Keratinocyte (primary cell): ENCODE measurements around the gene DLX2. TPM values are rescaled to one million over a fixed set of nuclear protein-coding genes. Genes with fewer than 3 reads are reported as not detected.

Experiments used
- DNase-seq: peaks from one replicate; pipeline ENCODE4 v3.0.0-alpha.2; 2011; ENCODE audit warnings: low read depth, missing footprints, low spot score
- FAIRE-seq: peaks from 2 replicates; lab custom pipeline; 2011; peaks lifted over from hg19 to GRCh38; lab: Jason Lieb, UNC
- H2AFZ ChIP-seq: 2 replicates; pipeline ENCODE4 v1.6.0; 2012; ENCODE audit warnings: low read length, control low read depth, inconsistent platforms; ENCODE audit not compliant: control insufficient read depth
- H3K27ac ChIP-seq: 2 replicates; pipeline ENCODE4 v1.5.1; 2011; ENCODE audit warnings: low read length; ENCODE audit not compliant: control insufficient read depth, insufficient read depth
- H3K27me3 ChIP-seq: 3 replicates; pipeline ENCODE4 v1.6.0; 2011; ENCODE audit warnings: low read length; ENCODE audit not compliant: control insufficient read depth, insufficient read depth; ENCODE audit errors: extremely low read depth
- H3K36me3 ChIP-seq, 2 experiments: 2 replicates in 1 of 2; 3 replicates in 1 of 2; pipeline ENCODE4 v1.5.1; 2011; ENCODE audit warnings: low read length in 2 of 2, mild to moderate bottlenecking in 1 of 2; ENCODE audit not compliant: control insufficient read depth in 2 of 2, insufficient read depth in 2 of 2; ENCODE audit errors: extremely low read depth in 1 of 2
- H3K4me1 ChIP-seq: 3 replicates; pipeline ENCODE4 v1.5.1; 2011; ENCODE audit warnings: low read length; ENCODE audit not compliant: control insufficient read depth, insufficient read depth; ENCODE audit errors: extremely low read depth
- H3K4me2 ChIP-seq: 3 replicates; pipeline ENCODE4 v1.6.0; 2011; ENCODE audit warnings: low read depth, low read length; ENCODE audit not compliant: control insufficient read depth, insufficient read depth; ENCODE audit errors: extremely low read depth
- H3K4me3 ChIP-seq, 3 experiments: fragments of 200-600 bp in 1 of 3; sonication (generic) in 1 of 3; 2 replicates in 2 of 3; 3 replicates in 1 of 3; pipeline ENCODE4 v1.5.1; 2011 to 2016; ENCODE audit warnings: low read length in 3 of 3, mild to moderate bottlenecking in 3 of 3, control low read depth in 2 of 3, inconsistent platforms in 1 of 3, low read depth in 1 of 3, mixed read lengths in 1 of 3, mixed run types in 1 of 3, moderate library complexity in 1 of 3; ENCODE audit not compliant: control insufficient read depth in 2 of 3, insufficient read depth in 2 of 3; ENCODE audit errors: extremely low read depth in 1 of 3
- H3K79me2 ChIP-seq: 2 replicates; pipeline ENCODE4 v1.6.0; 2012; ENCODE audit warnings: low read length; ENCODE audit not compliant: control insufficient read depth, insufficient read depth
- H3K9ac ChIP-seq: 3 replicates; pipeline ENCODE4 v1.6.0; 2011; ENCODE audit warnings: low read length; ENCODE audit not compliant: control insufficient read depth, insufficient read depth; ENCODE audit errors: extremely low read depth
- H3K9me1 ChIP-seq: 3 replicates; pipeline ENCODE4 v1.6.0; 2011; ENCODE audit warnings: low read length; ENCODE audit not compliant: control insufficient read depth, insufficient read depth; ENCODE audit errors: extremely low read depth
- H3K9me3 ChIP-seq: 2 replicates; pipeline ENCODE4 v1.5.1; 2012; ENCODE audit warnings: low read depth, low read length; ENCODE audit not compliant: control insufficient read depth
- H4K20me1 ChIP-seq: 3 replicates; pipeline ENCODE4 v1.6.0; 2011; ENCODE audit warnings: low read length; ENCODE audit not compliant: control insufficient read depth, insufficient read depth; ENCODE audit errors: extremely low read depth
- EZH2 ChIP-seq: IDR thresholded peaks from one replicate; pipeline ENCODE4 v1.6.1; 2012; ENCODE audit warnings: inconsistent platforms, mild to moderate bottlenecking, low read length, moderate library complexity
- dilution Hi-C: fragments of 300-500 bp; cut with MboI; formaldehyde crosslinking; loops from one replicate; pipeline ENCODE4 v1.7.0; 2020; ENCODE audit warnings: low sequenced_read_pairs; ENCODE audit not compliant: extremely low pct_ligation_motif_present
- polyA minus RNA-seq, 3 experiments: library from RNA; depleted of rRNA, polyadenylated mRNA; stranded (reverse); fragments of >200 nt; gene quantifications; 1 replicate in 1 of 3; 2 replicates in 1 of 3; 3 replicates in 1 of 3; pipeline ENCODE4 v1.2.3, GENCODE V29; 2011
- polyA plus RNA-seq, 5 experiments: library from polyadenylated mRNA; depleted of rRNA in 3 of 5; stranded (reverse) in 3 of 5; stranded (forward) in 1 of 5; unstranded in 1 of 5; fragments of >200 nt; gene quantifications; 1 replicate in 1 of 5; 2 replicates in 3 of 5; 3 replicates in 1 of 5; pipeline versions ENCODE4 v1.2.1 to v1.2.3, GENCODE V29; 2011 to 2012; ENCODE audit warnings: missing spikeins in 2 of 5, low read depth in 1 of 5, low replicate concordance in 1 of 5
- TF ChIP-seq, protein P1 (sequence below), 3 experiments: IDR thresholded peaks in 1 of 3; conservative IDR thresholded peaks in 1 of 3; optimal IDR thresholded peaks in 1 of 3; 2 replicates in 2 of 3; 3 replicates in 1 of 3; pipeline versions ENCODE3 to v1.5.1; 2011; ENCODE audit warnings: low read length in 3 of 3, mild to moderate bottlenecking in 3 of 3, moderate library complexity in 2 of 3, control low read depth in 1 of 3, inconsistent platforms in 1 of 3; ENCODE audit not compliant: insufficient read depth in 2 of 3; ENCODE audit errors: extremely low read depth in 1 of 3

DLX2 gene
- polyA plus RNA-seq (0.26 to 0.31 TPM (median 0.29 TPM) in 3 replicates), polyA minus RNA-seq (0.10 to 0.33 TPM in 2 of 3 replicates, not detected in the other)
- 1.3 TPM for polyA plus RNA-seq (2011; ENCODE audit: low read depth)
- polyA plus RNA-seq (2011; cell fraction: cytosol; rRNA removed) = 0.32 and 0.61 TPM in 2 replicates
- polyA plus RNA-seq (2011; cell fraction: nucleus; rRNA removed) = 2.2 and 3.3 TPM in 2 replicates
- 0.77 and 3.1 TPM in 2 replicates for polyA plus RNA-seq (2012; ENCODE audit: low replicate concordance)
- polyA minus RNA-seq (2011; cell fraction: cytosol; rRNA and poly(A)+ RNA removed) = 0.96 TPM
- 0.74 and 1.4 TPM in 2 replicates for polyA minus RNA-seq (2011; cell fraction: nucleus; rRNA and poly(A)+ RNA removed)

DNA sequence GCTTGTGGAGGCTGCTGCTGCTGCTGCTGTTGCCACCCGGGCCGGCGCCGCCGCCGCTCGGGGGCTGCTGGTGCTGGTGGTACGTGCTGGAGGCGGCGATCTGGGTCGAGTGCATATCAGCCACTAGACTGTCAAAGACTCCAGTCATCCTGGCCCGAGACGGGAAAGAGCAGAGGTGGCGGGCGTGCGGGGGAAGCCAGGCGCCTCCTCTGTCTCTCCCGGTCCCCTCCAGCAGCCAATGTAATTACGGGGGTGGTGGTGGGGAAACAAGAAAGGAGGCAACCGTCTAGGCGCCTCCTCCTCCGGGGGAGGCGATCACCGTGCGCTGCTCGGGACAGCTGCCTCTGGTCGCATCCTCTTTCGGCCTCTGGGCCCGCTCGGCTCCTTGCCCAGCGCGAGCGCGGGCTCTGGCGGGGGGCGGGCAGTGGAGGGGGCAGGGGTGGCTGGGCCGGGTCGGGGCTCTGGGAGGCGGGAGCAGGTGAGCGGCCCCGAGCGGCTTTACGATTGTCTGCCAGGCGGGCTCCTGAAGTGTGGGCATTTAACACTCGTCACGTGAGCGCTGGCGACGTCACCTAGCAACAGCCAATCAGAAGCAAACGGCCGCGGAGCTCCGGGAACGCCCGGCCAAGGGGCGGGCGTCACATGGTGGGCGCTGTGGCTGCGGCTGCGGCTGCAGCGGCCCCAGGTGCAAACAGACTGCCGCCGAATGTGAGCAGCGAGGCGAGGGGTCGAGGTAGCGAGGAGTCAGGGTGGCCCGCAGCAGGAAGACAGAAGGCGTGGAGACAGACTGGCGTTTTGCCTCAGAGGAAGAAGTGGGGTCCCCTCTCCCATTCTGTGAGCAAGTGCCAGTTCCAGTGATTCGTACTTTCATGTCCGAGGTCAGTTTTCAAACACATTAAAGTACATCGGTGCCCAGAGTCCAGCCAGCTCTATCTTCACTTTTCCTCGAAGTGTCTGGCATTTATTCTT is at the start of gene DLX2:
Gene DLX2 (minus strand): TSS at position 510 of the 969 bp plus-strand sequence. CDS start 362 bp downstream, at position 148.
- Histone ChIP-seq H3K4me3 (peak within 1 kb of the TSS; percentile 55 to 92 (median 81)), H3K79me2 (no peaks in the 10 kb centered on the region), H3K27me3 (no peaks in the 10 kb centered on the region), H3K27ac (peak within 1 kb of the TSS; percentile 64), H3K4me1 (peaks cover 48% of the 10 kb centered on the region), H3K9ac (peak within 1 kb of the TSS; percentile 80), H3K9me1 (no peaks in the 10 kb centered on the region), H4K20me1 (no peaks in the 10 kb centered on the region), H3K36me3 (no peaks in the 10 kb centered on the region), H3K9me3 (no peaks in the 10 kb centered on the region), H3K4me2 (peak within 1 kb of the TSS; percentile 96), H2AFZ (peak within 1 kb of the TSS; percentile 98)
- DNase-seq (no peak), FAIRE-seq (peak; percentile 48)
- TF ChIP-seq, protein P1, sequence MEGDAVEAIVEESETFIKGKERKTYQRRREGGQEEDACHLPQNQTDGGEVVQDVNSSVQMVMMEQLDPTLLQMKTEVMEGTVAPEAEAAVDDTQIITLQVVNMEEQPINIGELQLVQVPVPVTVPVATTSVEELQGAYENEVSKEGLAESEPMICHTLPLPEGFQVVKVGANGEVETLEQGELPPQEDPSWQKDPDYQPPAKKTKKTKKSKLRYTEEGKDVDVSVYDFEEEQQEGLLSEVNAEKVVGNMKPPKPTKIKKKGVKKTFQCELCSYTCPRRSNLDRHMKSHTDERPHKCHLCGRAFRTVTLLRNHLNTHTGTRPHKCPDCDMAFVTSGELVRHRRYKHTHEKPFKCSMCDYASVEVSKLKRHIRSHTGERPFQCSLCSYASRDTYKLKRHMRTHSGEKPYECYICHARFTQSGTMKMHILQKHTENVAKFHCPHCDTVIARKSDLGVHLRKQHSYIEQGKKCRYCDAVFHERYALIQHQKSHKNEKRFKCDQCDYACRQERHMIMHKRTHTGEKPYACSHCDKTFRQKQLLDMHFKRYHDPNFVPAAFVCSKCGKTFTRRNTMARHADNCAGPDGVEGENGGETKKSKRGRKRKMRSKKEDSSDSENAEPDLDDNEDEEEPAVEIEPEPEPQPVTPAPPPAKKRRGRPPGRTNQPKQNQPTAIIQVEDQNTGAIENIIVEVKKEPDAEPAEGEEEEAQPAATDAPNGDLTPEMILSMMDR (optimal IDR thresholded peaks at IDR 0.05 in 1 of 3, IDR thresholded peaks at IDR 0.05 in 1 of 3, conservative IDR thresholded peaks at IDR 0.05 in 1 of 3; ENCODE audit: extremely low read depth in 1 of 3, insufficient read depth in 2 of 3, low read length in 3 of 3) = no peak
- no peak for TF ChIP-seq EZH2
- dilution Hi-C loops = no loop called here

GRCh38 chr2:172147944-172148650 is 45.4 kb upstream of the DLX2 start:
- H3K36me3 ChIP-seq = no peaks in the 10 kb centered on the region
- no peaks in the 10 kb centered on the region for H3K9me3 ChIP-seq
- FAIRE-seq (peak; percentile 51), DNase-seq (no peak)
- no peak overlapping the region for H3K4me3 ChIP-seq
- no peaks in the 10 kb centered on the region for H3K27me3 ChIP-seq
- no peak overlapping the region for H3K9ac ChIP-seq
- peaks cover 7% of the 10 kb centered on the region for H3K4me1 ChIP-seq
- peak overlapping the region; percentile 65 for H3K4me2 ChIP-seq
- H3K79me2 ChIP-seq = no peaks in the 10 kb centered on the region
- no peaks in the 10 kb centered on the region for H4K20me1 ChIP-seq
- dilution Hi-C loops = no loop called here
- H3K9me1 ChIP-seq = no peaks in the 10 kb centered on the region
- H3K27ac ChIP-seq = no peak overlapping the region
- peak overlapping the region; percentile 0 for H2AFZ ChIP-seq
- no peak for TF ChIP-seq EZH2
